MCF 10A (cell line): ENCODE data around the gene FARS2. TPM values are rescaled to one million over a fixed set of nuclear protein-coding genes. Genes with fewer than 3 reads are reported as not detected.

Experiments
- BruUV-seq: library from RNA; stranded (reverse); fragments of 400-500 nt; replicated peaks from 2 replicates; lab custom pipeline; 2021; lab: Mats Ljungman, UMichigan
- CTCF ChIA-PET: fragments of 300-600 bp; sonication (Branson Sonifier 250); formaldehyde crosslinking; extraction: SDS; loops from one replicate; lab custom pipeline; 2021; ENCODE audit warnings: antibody characterized with exemption, inconsistent platforms; lab: Yijun Ruan, JAX
- POLR2A ChIA-PET: fragments of 300-600, 350-650 bp; sonication (Branson Sonifier 250); formaldehyde crosslinking; extraction: SDS; loops from one replicate; lab custom pipeline; 2020; ENCODE audit warnings: antibody characterized with exemption, inconsistent platforms; lab: Yijun Ruan, JAX
- DNase-seq: peaks from one replicate; pipeline ENCODE4 v3.0.0-alpha.2; 2018; ENCODE audit not compliant: unreplicated experiment
- H3K27ac Mint-ChIP-seq: one replicate; pipeline ENCODE4 v1.8.0; 2022; ENCODE audit warnings: mild to moderate bottlenecking, low read depth, mixed read lengths; ENCODE audit not compliant: unreplicated experiment
- H3K27me3 Mint-ChIP-seq: one replicate; pipeline ENCODE4 v1.8.0; 2022; ENCODE audit warnings: mixed read lengths; ENCODE audit not compliant: insufficient read depth, unreplicated experiment
- H3K36me3 Mint-ChIP-seq: one replicate; pipeline ENCODE4 v1.8.0; 2022; ENCODE audit warnings: mild to moderate bottlenecking, moderate library complexity, mixed read lengths; ENCODE audit not compliant: insufficient read depth, unreplicated experiment
- H3K4me1 Mint-ChIP-seq: one replicate; pipeline ENCODE4 v1.8.0; 2022; ENCODE audit warnings: mixed read lengths; ENCODE audit not compliant: insufficient read depth, unreplicated experiment
- H3K4me3 Mint-ChIP-seq: one replicate; pipeline ENCODE4 v1.8.0; 2022; ENCODE audit warnings: mild to moderate bottlenecking, moderate library complexity, mixed read lengths; ENCODE audit not compliant: unreplicated experiment
- H3K9me3 Mint-ChIP-seq: one replicate; pipeline ENCODE4 v1.8.0; 2022; ENCODE audit warnings: mixed read lengths; ENCODE audit not compliant: unreplicated experiment
- CTCF ChIP-seq: fragments of 200-600 bp; IDR thresholded peaks from one replicate; pipeline ENCODE4 v1.8.0; 2022; ENCODE audit warnings: antibody characterized with exemption, mild to moderate bottlenecking; ENCODE audit not compliant: unreplicated experiment
- intact Hi-C: fragments of 100-400 bp; cut with micrococcal nuclease; formaldehyde crosslinking; loops from 2 replicates; pipeline ENCODE4 v1.14.1; 2022
- total RNA-seq: library from RNA; stranded (reverse); gene quantifications from 2 replicates; pipeline ENCODE4 v1.2.3, GENCODE V29; 2022

FARS2 gene
- total RNA-seq, 1 experiment from 2014 or later, result 18.2 TPM

- no peak for TF ChIP-seq CTCF
- CTCF ChIA-PET, result no interaction called here
- peaks cover 8% of the 10 kb centered on the region for H3K4me1 Mint-ChIP-seq
- no peaks in the 10 kb centered on the region for H3K27me3 Mint-ChIP-seq
- no peak for DNase-seq
- POLR2A ChIA-PET, result no interaction called here
- H3K27ac Mint-ChIP-seq, result no peak overlapping the region
- H3K36me3 Mint-ChIP-seq, result peaks cover under 1% of the 10 kb centered on the region
- peaks cover 10% of the 10 kb centered on the region for H3K9me3 Mint-ChIP-seq
- BruUV-seq, result no TSS peak
- intact Hi-C loops, result no loop called here
- no peak overlapping the region for H3K4me3 Mint-ChIP-seq
These were observed 503.2 kb downstream of the FARS2 start for GRCh38 chr6:5764401-5764955.

- Mint-ChIP-seq H3K4me1 (peaks cover 8% of the 10 kb centered on the region), H3K36me3 (peaks cover 6% of the 10 kb centered on the region), H3K9me3 (peaks cover 10% of the 10 kb centered on the region), H3K27me3 (no peaks in the 10 kb centered on the region), H3K4me3 (no peak overlapping the region), H3K27ac (no peak overlapping the region)
- ChIA-PET CTCF (interaction anchor here (0.6 kb wide), 1 partner anchor 176 kb away, joined by 3 read pairs; no protein-coding TSS in a partner anchor), POLR2A (no interaction called here)
- BruUV-seq, result no TSS peak
- intact Hi-C loops, result no loop called here
- DNase-seq, result no peak
- no peak for TF ChIP-seq CTCF
These were observed 503.9 kb downstream of the FARS2 start for GRCh38 chr6:5765141-5765760.

- no peak for DNase-seq
- no peak for TF ChIP-seq CTCF
- H3K36me3 Mint-ChIP-seq, result peaks cover 6% of the 10 kb centered on the region
- peaks cover 10% of the 10 kb centered on the region for H3K9me3 Mint-ChIP-seq
- peaks cover 6% of the 10 kb centered on the region for H3K4me1 Mint-ChIP-seq
- ChIA-PET POLR2A (no interaction called here), CTCF (interaction anchor here (0.7 kb wide), 1 partner anchor 443 kb away, joined by 4 read pairs; no protein-coding TSS in a partner anchor)
- H3K27ac Mint-ChIP-seq, result no peak overlapping the region
- H3K27me3 Mint-ChIP-seq, result no peaks in the 10 kb centered on the region
- no peak overlapping the region for H3K4me3 Mint-ChIP-seq
- intact Hi-C loops, result no loop called here
- no TSS peak for BruUV-seq
These were observed 504.9 kb downstream of the FARS2 start for GRCh38 chr6:5766260-5766659.

GRCh38 chr6:5767471-5767870, 506.2 kb downstream of the FARS2 start:
- POLR2A ChIA-PET, result interaction anchor here (0.8 kb wide), 1 partner anchor 10 kb away, joined by 3 read pairs; no protein-coding TSS in a partner anchor
- no peak for TF ChIP-seq CTCF
- peaks cover 10% of the 10 kb centered on the region for H3K9me3 Mint-ChIP-seq
- H3K36me3 Mint-ChIP-seq, result peaks cover 6% of the 10 kb centered on the region
- H3K27ac Mint-ChIP-seq, result no peak overlapping the region
- BruUV-seq, result no TSS peak
- no peaks in the 10 kb centered on the region for H3K4me1 Mint-ChIP-seq
- CTCF ChIA-PET, result no interaction called here
- H3K27me3 Mint-ChIP-seq, result no peaks in the 10 kb centered on the region
- H3K4me3 Mint-ChIP-seq, result no peak overlapping the region
- DNase-seq, result no peak
- intact Hi-C loops, result no loop called here
